ENCODE measurements around the gene ZNF423.

ZNF423 gene

DNA sequence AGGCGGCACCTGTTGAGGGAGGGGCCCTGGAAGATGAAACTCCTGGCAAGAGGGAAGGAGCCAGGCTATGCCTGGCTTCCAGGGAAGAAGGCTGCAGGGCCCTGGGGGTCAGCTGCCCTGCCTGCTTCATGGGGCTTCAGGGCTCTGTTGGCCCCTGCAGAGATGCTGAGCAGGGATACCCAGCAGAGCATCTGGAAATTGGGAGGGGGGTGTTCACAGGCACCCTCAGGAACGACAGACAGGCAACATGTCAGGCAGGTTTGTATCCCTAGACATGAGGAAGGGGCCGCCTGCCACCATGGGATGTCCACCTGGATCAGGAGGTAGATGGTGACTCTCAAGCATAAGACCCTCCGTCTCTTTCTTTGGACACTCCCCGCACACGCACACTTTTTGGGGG, 13.8 kb upstream of the ZNF423 start:
- DNase-seq, result no peak

DNA sequence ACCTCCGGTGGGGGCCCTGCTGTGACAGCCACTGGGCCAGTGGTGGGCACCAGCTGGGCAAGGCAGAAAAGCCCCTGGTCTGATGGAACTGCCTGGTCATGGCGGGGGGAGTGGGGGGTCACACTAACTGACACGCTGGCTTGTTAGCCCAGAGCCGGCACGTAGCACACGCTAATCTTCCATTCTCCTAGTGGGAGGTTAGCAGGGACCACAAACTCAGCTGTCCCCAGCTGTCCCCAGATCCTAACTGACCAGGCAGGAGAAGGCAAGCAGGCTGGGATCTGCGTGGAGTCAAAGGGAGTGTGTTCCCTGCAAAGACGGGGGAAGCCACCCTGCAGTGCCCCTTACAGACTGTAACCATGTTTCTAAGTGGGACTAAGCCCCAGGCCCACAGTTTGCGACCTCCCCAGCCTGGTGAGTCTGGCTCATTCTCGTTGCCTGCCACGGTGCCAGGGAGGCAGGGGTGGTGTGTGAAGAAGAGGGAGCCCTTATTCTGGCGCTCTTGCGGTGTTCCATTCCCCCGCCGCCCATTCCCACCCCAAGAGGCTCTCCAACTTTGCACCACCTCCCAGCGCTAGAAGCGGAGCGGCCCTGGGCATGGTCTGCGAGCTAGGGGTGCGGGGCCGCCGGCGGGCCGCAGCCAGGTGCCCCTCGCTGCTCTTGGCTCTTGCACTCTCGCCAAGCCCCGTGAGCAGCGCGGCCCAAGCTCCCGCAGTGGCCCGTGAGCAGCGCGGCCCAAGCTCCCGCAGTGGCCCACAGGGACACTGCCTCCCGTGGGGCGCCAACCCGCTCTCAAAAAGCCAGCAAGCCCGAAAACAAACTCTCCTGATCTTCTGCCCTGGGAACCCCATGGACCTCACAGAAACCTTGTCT, 12.1 kb upstream of the ZNF423 start:
- no peak for DNase-seq

DNA sequence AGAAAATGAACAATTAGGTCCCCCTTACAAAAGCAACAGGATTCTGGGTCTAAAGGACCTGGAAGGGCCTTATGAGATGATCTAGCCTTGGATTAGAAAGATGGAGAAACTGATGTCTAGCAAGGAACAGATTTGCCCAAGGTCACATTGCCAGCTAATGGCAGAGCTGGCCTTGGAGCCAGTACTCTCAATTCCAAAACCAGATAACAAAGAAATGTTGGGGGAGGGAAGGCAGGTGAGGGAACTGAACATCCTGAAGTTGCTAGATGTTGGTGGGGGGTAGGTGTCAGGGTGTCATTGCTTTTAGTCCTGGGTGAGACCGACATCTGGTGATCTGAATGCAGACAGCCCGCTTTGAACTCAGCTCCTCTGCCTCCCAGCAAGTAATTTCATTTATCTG, 11.3 kb upstream of the ZNF423 start:
- DNase-seq, result no peak

DNA sequence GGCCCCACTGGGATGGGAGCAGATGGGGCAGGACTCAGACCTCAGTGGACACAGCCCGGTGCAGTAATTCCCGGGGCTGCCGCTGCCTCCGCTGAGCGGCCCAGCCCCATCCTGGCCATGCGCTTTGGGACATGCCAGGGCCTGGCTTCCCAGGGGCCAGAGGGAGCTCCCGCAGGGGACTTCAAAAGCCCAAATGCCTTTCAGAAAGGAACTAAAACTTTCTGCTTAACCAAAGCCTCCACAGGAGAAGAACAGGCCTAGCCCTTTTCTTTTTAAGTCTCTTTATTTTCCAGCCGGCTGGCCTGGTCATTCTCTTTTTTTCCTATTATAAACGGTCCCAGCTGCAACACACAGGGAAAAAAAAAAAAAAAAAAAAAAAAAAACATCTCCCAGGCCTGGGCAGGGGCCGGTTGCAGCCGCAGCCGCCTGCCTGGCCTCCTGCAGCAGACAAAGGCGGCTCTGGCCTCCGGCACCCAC, 10.7 kb upstream of the ZNF423 start:
- DNase-seq, result no peak

DNA sequence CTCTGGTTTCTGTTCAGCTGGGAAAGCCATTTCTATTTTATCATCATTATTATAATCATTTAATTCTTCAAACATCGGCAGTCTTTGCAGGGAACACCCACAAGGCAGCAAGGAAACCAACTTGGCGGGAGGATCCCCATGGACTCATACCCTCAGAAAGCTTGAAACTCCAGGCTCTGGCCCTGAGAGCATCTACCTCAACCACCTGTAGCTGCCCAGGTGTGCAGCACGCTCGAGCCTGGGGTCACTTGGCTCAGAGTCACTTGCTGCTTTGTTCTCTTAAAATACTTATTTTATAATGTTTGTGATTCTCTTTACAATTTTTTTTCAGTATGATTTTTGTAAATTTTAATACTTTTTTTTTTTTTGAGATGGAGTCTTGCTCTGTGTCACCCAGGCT, 6.8 kb upstream of the ZNF423 start:
- no peak for DNase-seq

DNA sequence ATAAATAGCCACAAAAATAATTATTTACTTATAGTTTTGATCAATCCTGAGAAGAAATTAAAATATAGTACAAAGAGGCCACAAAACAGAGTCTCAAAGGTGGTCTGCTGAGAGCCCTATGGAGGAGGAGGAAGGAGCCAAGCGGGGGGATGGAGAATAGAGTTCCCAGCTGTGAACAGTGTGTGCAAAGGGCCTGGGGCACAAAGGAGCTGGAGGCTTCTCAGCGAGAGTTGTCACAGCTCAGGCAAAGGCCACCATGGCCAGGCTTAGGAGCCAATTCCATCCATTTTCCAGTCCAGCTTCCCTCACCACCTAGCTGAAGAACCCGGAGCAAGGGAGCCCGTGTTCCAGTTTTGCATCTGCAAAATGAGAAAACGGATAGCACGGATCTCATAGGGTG, 5.4 kb upstream of the ZNF423 start:
- DNase-seq, result no peak

DNA sequence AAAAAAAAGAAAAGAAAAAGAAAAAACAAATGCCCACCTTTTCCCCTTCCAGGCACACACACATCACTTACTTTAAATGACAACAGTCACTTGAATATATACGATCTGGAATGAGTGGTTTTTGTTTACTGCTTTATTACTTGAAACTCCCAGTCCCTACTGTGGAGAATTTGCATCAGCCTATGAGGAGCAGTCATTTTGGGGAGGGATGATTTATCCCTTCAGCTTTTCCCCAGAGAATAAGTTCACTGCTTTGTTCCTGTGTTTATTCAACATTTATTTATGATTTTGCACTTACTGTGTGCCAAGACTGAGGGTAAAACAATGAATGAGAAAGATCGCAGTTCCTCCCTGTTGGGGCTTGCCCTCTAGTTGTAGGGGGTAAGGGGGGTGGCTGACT, 4.7 kb upstream of the ZNF423 start:
- DNase-seq, result no peak

DNA sequence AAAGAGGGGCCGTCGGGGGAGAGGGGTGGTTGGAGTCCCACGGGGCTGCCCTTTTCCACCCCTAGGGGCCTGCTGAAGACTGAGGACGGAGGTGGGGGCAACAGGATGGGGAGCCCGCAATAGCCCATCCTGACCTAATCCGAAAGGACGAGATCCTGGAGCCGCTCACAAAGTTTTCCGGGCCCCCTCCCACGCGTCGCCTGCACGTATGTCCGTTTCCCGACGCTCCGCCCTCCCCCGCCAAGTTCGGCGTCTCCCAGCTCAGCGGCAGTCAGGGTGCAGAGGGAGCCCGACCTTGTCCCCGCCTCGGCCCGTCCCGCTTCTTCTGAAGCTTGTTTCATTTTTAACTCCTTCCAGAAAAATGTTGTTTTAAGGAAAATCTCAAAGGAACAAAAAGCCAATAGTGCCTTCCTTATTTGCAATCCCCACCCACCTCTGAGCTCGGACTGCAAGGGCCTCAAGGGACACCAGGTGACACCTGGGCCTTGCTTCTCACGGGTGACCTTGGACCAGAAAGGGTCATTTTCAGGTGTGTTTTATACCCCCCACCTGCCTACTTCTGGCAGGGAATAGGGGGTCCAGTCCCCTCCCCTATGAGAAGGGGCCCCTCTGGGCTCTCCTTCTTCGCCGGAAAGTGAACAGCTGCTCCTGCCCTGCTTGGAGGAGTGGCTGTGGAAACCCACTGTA, 3.4 kb upstream of the ZNF423 start:
- DNase-seq, result no peak

DNA sequence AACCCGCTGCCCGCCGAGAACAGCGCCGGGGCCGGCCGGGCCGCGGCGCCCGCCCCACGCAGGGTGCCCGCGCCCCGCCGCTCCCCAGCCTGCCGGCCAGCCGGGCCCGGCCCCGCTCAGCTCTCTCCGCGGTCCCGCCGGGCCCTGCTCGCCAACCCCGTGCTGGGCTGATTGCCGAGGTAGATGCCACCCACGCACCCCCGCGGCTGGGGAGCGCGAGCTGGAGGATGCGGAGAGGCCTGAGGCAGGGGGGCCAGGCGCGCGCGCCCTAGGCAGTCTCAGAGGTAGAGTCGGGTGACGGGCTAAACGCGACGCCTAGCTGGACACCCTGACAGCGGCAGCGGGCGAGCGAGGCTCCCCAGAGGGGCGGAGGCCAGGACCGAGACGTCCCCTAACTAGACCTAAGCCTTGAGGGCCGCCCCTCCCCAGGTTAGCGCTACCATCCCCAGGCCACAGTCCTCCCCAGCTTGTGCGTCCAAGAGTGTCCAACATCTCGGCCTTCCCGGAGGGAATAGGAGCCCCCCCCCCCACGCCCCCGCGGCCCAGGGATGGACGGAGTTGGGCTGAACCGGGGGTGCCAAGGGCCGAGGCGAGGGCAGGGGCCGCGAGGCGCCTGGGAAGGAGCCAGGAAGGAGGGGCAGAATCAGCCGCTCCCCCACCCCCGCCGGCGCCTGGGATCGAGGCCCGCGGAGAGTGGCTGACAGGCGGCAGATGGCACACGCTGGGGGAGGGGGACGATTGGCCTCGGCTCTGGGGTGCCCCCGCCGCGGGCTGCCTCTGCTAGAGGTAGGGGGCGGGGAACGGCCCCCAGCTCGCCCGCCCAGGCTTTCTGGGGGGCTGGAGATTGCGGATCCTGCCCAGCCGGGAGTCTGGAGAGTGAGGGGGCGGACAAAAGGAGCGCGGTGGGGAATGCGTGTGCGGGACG, 2.5 kb upstream of the ZNF423 start:
- DNase-seq, result no peak

DNA sequence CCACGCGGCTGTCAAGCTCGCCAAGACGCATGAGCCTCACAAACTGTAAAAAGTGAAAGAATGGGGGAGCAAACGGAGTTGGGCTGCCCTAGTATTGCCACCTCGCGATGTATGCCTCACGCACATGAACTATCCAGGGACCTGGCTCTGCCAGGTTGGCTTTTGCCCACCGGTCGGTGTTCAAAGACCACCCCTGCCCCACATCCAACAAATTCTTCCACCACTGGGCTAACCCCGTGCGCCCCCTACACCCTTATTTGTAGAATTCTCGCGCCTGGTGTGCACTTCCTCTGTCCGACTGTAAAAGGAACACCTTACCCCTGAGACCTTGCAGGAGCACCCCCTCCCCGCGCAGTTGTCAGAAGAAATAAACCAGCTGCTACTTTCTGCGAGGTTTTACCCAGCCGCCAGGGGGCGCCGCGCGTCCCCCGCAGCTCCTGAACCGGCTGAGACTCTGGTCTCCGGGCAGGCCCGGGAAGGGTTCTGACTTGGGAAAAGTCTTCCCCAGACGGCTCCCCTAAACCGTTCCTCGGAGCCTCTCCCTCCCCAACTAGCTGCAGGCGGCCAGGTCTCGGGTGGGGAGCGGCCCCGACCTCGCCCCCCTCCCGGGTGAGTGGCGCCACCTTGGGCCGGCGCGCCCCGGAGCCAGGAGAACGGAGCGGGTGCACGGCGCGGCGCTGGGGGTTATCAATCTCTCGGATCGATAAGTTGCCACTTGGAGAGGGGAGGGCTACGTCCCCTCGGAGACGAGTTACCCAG, 1.7 kb upstream of the ZNF423 start:
- peak; percentile 44 for DNase-seq

DNA sequence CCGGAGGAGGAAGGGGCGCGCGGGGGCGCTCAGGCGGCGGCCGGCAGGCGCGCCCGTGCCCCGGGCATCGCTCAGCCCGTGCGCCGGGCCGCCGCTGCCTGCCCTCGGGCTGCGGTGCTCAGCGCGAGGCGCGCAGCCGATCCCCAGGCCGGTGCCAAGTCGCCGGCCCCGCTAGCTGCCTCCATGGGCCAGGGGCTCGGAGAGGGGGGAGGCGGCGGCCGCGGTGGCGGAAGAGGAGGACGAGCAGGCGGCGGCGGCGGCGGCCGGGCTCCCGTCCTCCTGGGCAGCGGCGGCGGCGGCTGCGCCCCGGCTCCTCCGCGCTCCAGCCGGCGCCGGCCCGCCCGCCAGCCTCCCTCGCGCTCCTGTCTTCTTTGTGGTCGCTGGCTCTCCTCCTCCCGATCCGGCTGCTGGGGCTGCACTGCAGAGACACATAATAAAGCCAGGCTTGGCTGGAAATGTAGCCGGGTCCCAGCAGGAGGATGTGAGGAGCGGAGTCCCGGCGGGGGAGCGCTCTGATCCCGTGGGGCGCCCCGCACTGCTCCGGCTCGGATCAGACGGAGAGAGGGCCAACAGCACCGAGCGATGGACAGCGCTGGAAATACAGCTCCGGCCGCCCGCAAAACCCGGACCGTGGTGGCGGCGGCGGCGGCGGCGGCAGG, 889 bp upstream of the ZNF423 start:
- no peak for DNase-seq

DNA sequence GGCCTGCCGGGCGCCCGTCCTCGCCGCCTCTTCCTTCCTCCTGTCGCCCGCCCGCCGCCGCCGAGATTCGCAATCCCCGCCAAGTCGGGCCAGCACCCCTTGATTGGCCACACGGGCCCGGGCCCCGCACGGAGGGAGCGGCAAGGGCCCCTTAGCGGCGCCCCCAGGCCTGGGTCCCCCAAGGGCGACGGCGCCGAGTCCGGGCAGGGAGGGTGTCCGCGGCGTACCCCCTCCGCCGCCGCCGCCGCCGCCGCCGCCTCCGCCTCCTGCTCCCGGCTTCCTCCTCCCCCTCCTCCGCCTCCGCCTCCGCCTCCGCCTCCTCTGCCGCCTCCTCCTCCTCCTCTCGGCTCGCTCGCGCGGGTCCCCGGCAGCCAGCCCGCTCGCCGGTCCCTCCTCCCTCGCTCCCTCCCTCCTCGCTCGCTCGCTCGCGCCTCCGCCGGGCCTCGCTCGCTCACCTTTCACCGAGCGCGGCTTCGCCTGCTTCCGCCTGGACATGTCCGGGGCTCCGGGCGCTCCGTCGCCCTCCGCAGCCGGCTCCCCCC, 561 bp downstream of the ZNF423 start:
- DNase-seq, result peak; percentile 61

DNA sequence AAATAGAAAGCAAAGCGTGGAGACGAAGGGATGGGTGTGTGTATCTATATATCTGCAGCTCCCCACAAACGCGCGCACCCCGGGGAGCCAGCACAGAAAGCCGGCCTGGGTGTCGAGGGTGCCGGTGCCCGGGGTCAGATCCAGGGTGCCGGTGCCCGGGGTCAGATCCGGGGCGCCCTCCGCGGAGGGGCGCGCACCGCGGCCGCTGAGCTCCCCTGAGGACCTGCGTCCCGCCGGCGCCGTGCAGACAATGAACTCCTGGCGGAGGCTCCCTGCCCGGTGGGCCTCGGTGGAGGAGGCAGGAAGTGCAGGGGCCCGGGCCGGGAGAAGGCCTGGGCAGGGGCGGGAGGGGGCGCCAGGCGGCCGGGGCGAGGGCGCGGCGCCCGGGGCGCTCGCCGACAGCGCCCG, 1.1 kb downstream of the ZNF423 start:
- DNase-seq, result no peak

DNA sequence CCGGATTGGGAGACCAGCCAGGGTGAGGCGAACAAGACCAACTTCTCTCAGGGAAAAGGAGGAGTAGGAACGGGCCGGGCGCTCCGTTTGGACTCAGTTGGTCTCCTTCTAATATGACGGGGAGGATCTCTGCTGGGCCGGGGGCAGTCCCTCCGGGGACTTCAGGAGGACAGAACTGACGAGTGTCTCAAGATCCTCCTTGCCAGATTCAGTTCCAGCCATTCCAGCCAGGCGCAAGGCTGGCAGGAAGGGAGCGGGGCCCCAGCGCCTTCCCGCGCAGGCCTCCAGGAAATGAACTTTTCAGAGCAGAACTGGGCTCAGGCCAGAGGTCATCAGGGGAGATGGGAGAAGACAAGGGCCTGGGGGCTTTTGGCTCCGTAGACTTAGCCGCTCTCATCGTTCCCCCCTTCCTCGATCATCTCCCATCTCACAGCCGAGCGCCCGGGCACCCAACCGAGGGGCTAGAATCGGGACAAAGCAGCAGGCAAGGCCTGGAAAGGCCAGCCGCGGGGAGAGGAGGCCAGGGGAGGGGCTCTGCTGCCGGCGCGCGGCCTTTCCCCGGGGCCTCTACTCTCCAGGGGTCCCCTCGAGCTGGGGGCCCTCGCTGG, 1.6 kb downstream of the ZNF423 start:
- DNase-seq, result no peak

DNA sequence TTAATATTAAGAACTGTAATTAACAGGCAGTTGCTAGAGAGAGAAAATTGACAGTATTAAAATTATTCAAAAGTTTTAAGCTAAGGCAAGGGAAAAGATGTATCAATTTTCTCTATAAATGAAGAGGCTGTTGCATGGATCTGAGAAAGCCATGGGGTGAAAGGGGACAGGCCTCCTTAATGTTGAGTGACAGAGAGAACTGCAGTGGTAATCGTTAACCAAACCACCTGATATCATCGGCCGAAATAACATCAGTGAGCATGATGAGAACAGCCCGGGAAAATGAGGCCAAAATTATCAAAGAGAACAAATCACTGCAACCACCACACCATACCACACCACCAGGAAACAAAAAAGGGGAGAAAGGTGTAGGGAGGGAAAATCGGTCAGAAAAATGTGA, 3.6 kb downstream of the ZNF423 start:
- DNase-seq, result no peak

DNA sequence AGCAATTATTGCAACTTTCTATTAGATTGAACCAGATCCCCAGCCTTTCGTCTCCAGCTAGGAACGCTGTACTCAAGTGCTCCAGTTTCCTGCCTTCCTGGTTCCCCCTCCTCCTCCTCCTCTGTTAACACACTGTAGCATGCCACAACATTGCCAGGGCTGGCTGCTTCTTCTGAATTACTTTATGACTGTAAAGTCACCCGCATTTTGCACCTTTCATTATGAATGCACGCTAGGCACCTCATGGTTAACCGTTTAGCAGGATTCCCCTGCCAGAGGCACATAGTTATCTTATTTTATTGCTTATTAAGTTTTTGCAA, 4.5 kb downstream of the ZNF423 start:
- no peak for DNase-seq

DNA sequence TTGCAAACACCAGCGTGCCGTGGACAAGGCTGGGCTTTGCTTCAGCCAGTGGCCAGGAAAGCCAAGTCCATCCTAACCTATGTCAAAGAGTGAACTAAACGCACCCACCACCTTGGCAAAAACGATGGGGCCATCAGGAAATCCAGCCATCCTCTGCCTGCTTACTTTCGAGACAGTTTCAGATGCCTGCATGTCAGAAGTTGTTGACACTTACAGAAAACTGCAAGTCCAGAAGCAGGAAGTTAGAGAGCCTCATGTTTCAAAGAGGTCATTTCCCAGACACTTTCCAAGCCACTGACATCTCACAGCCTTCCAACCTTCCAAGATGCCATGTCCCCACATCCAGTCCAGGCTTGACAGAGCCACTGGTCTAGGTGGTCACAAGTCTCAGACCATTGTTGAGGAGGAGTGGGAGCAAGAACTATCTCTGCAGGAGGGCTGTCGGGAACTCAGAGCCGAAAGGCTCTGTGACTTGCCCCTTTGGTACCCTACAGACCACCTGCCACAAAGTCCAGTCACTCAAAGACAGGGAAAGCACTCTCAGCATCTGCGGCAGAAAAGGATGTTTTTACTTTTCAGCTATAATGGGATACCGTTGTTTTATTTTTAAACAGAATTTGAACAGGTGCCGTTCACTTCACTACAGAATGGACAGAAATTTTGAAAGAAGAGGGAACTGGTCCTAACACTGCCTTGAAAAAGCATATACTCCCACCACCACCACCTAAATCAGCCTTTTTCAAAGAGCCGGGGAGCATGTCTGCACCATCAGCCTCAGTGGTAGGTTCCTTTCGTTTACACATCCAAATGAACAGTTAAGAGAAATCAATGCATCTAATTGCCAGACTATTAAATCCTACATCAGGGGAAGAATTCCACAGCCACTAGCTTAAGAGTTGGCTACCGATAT, 5.1 kb downstream of the ZNF423 start:
- DNase-seq, result no peak

DNA sequence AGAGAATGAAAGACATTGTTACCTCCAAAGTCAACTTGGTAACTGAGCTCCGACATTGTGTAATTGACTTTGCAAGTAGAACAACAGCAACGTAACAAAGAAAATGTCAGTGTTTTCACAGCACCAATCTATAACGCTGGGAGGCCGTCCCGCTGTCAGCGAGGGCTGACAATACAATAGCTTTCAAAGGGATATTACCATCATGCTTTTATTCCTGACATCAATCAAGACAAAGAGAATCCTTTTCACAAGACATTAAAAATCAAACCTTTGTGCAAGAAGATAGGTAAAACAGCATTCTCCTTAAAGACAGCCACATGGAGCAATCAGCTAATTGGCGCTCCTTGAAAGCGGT, 6.2 kb downstream of the ZNF423 start:
- DNase-seq, result no peak

DNA sequence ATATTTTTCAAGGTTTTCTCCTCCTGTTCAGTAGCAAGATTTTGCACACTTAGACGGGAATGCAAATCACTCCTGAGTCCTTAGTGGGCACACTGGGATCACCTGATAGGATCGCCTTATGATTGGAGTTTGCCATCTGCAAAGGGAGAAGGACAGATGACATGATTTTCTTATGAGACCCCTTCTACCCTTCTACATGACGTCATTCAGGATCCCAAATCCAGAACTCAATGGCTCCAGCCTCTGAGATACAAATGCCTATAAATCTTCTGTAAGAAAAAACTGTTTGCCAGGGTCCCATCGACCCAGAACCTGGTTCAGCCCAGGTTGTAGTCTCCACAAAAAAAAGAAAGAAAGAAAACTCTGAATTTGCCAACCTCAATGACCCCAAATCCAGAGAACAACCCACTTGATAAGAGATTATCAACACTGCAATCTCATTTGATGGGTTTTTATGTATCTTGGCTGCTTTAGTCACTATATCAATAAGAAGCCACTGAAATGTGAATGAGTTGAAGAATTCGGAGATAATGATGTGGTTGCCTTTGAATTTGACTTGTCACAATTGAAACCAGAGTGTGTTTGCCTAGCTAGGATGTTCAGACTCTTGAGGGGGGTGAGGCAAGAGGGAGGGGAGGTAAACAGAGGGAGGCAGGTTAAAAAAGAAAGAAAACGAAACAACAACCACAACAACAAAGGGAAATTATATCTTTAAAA, 6.7 kb downstream of the ZNF423 start:
- no peak for DNase-seq

DNA sequence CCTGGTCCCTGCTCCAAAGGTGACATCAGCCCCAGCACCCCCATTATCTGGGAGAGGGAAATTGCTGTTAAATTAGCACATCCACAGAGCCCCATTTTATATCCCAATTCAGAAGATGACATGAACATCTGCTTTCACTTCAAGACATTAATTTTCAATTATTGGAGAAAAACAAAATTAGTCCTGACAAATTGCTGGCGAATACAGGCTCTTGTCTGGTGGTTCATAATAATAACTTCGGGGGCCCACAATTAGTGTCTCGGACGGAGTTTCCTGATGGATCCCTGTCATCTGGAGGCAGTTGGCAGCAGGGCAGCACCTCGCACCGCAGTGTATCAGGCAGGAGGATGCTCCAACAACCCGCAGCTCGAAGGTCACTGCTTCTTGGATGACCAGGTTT, 7.4 kb downstream of the ZNF423 start:
- no peak for DNase-seq

All from CD4-positive, alpha-beta T cell treated with Interleukin-17A for 1 hour (primary cell).